Naive thymus-derived CD4-positive, alpha-beta T cell (primary cell): Measurements from ENCODE around the gene CELA1. TPM values are rescaled to one million over a fixed set of nuclear protein-coding genes. Genes with fewer than 3 reads are reported as not detected.

Experiments used
- ATAC-seq: fragments of 150-1000 bp; cut with Tn5 transposase; 2 replicates; pipeline ENCODE4 v1.10.0; 2021; ENCODE audit warnings: mild to moderate bottlenecking, moderate library complexity
- CTCF ChIA-PET: fragments of 350-600 bp; sonication (Branson Sonifier 250); formaldehyde crosslinking; loops from one replicate; lab custom pipeline; 2021; ENCODE audit warnings: antibody characterized with exemption; lab: Charles Lee
- POLR2A ChIA-PET: fragments of 350-600 bp; sonication (Branson Sonifier 250); formaldehyde crosslinking; loops from one replicate; lab custom pipeline; 2021; ENCODE audit warnings: antibody characterized with exemption, inconsistent platforms; lab: Charles Lee
- DNase-seq, 9 donors: peaks; one replicate each; pipeline versions ENCODE4 v3.0.0 to v3.0.0-alpha.2; 2020 to 2022; ENCODE audit warnings: mixed read lengths in 1 of 9
- H3K27ac ChIP-seq: one replicate; pipeline ENCODE4 v1.7.0; 2013; ENCODE audit warnings: mild to moderate bottlenecking, low read depth, low read length, moderate library complexity
- H3K27me3 ChIP-seq, 2 donors: one replicate each; pipeline ENCODE4 v1.7.0; 2013; ENCODE audit warnings: low read length in 2 of 2, mild to moderate bottlenecking in 2 of 2, moderate library complexity in 2 of 2; ENCODE audit not compliant: control insufficient read depth in 2 of 2, insufficient read depth in 2 of 2
- H3K36me3 ChIP-seq, 3 experiments: 1 replicate in 2 of 3; 2 replicates in 1 of 3; pipeline ENCODE4 v1.7.0; 2013; ENCODE audit warnings: low read length in 3 of 3, mild to moderate bottlenecking in 3 of 3, moderate library complexity in 1 of 3; ENCODE audit not compliant: insufficient read depth in 3 of 3, control insufficient read depth in 2 of 3
- H3K4me1 ChIP-seq, 2 donors: one replicate each; pipeline ENCODE4 v1.7.0; 2013; ENCODE audit warnings: low read length in 2 of 2, mild to moderate bottlenecking in 2 of 2, moderate library complexity in 1 of 2; ENCODE audit not compliant: control insufficient read depth in 2 of 2, insufficient read depth in 2 of 2
- H3K4me3 ChIP-seq: 2 replicates; pipeline ENCODE4 v1.7.0; 2013; ENCODE audit warnings: mild to moderate bottlenecking, low read length
- H3K9me3 ChIP-seq, 3 experiments: 1 replicate in 2 of 3; 2 replicates in 1 of 3; pipeline ENCODE4 v1.7.0; 2013; ENCODE audit warnings: low read length in 3 of 3; ENCODE audit not compliant: control insufficient read depth in 2 of 3
- H3K27ac Mint-ChIP-seq, 9 donors: one replicate each; pipeline ENCODE4 v1.8.0; 2020 to 2022; ENCODE audit warnings: mixed read lengths in 9 of 9, mild to moderate bottlenecking in 8 of 9, moderate library complexity in 5 of 9, inconsistent platforms in 2 of 9
- H3K27me3 Mint-ChIP-seq, 5 donors: one replicate each; pipeline ENCODE4 v1.8.0; 2021 to 2022; ENCODE audit warnings: mixed read lengths in 5 of 5, mild to moderate bottlenecking in 1 of 5
- H3K36me3 Mint-ChIP-seq, 5 donors: one replicate each; pipeline ENCODE4 v1.8.0; 2020 to 2022; ENCODE audit warnings: mixed read lengths in 5 of 5, mild to moderate bottlenecking in 3 of 5, inconsistent platforms in 1 of 5
- H3K4me1 Mint-ChIP-seq, 7 donors: one replicate each; pipeline ENCODE4 v1.8.0; 2020 to 2022; ENCODE audit warnings: mixed read lengths in 7 of 7, mild to moderate bottlenecking in 3 of 7, inconsistent platforms in 1 of 7
- H3K4me3 Mint-ChIP-seq, 10 donors: one replicate each; pipeline ENCODE4 v1.8.0; 2020 to 2022; ENCODE audit warnings: mild to moderate bottlenecking in 10 of 10, mixed read lengths in 10 of 10, moderate library complexity in 6 of 10, inconsistent platforms in 2 of 10
- H3K9me3 Mint-ChIP-seq, 11 donors: one replicate each; pipeline ENCODE4 v1.8.0; 2020 to 2022; ENCODE audit warnings: mixed read lengths in 11 of 11, mild to moderate bottlenecking in 4 of 11, inconsistent platforms in 1 of 11, moderate library complexity in 1 of 11
- intact Hi-C, 2 donors: fragments of 100-400 bp; cut with micrococcal nuclease; formaldehyde crosslinking; loops; one replicate each; pipeline ENCODE4 v1.15.1; 2023
- polyA plus RNA-seq, 2 donors: library from polyadenylated mRNA; unstranded; fragments of 300-500 nt; fragmentation: Illumina TruSeq; gene quantifications; one replicate each; pipeline ENCODE4 v1.2.3, GENCODE V29; 2021
- total RNA-seq, 6 experiments: library from RNA in 5 of 6; stranded (reverse) in 5 of 6; gene quantifications; 1 replicate in 5 of 6; 2 replicates in 1 of 6; pipeline ENCODE4 v1.2.3 and lab custom pipeline; 2021 to 2026

CELA1 gene
- total and polyA plus RNA-seq, 7 experiments from 2014 or later, result 1.1 to 9.2 (median 1.8) TPM; not detected in 1

GRCh38 chr12:51379571-51379970 is 33.1 kb upstream of the CELA1 start:
- no peak for DNase-seq
- ChIA-PET POLR2A (no interaction called here), CTCF (no interaction called here)
- no peak overlapping the region for H3K27ac Mint-ChIP-seq
- no peaks in the 10 kb centered on the region for H3K27me3 Mint-ChIP-seq
- Histone ChIP-seq H3K9me3 (no peaks in the 10 kb centered on the region), H3K36me3 (peaks cover 0 to 39% (median 10%) of the 10 kb centered on the region in 3 experiments), H3K27me3 (no peaks in the 10 kb centered on the region), H3K4me1 (peaks cover 0 to 32% of the 10 kb centered on the region in 2 donors), H3K27ac (no peak overlapping the region), H3K4me3 (no peak overlapping the region)
- H3K9me3 Mint-ChIP-seq, result no peaks in the 10 kb centered on the region
- no peak overlapping the region for H3K4me3 Mint-ChIP-seq
- H3K4me1 Mint-ChIP-seq, result peaks cover 30 to 65% (median 46%) of the 10 kb centered on the region in 7 donors
- H3K36me3 Mint-ChIP-seq, result peaks cover 16 to 59% (median 30%) of the 10 kb centered on the region in 5 donors
- ATAC-seq, result no peak
- intact Hi-C loops, result no loop called here

- peaks cover 16 to 63% (median 32%) of the 10 kb centered on the region in 5 donors for H3K36me3 Mint-ChIP-seq
These were observed 32.3 kb upstream of the CELA1 start for GRCh38 chr12:51378749-51379148.

GRCh38 chr12:51377099-51377984 is 30.9 kb upstream of the CELA1 start:
- no peak overlapping the region for H3K4me3 Mint-ChIP-seq
- peaks cover 17 to 56% (median 40%) of the 10 kb centered on the region in 7 donors for H3K4me1 Mint-ChIP-seq
- peak overlapping the region in 3 of 9 donors; percentile 8 to 70 (median 17) for H3K27ac Mint-ChIP-seq
- Histone ChIP-seq H3K4me3 (no peak overlapping the region), H3K4me1 (peaks cover 0 to 11% of the 10 kb centered on the region in 2 donors), H3K27me3 (no peaks in the 10 kb centered on the region), H3K9me3 (no peaks in the 10 kb centered on the region), H3K27ac (no peak overlapping the region), H3K36me3 (peaks cover 0 to 47% (median 15%) of the 10 kb centered on the region in 3 experiments)
- ChIA-PET CTCF (no interaction called here), POLR2A (interaction anchor here (1.3 kb wide), 1 partner anchor 14 kb away, joined by 3 read pairs; the partner anchor contains the start of gene GALNT6)
- no peak for ATAC-seq
- DNase-seq, result no peak
- peaks cover 16 to 70% (median 36%) of the 10 kb centered on the region in 5 donors for H3K36me3 Mint-ChIP-seq
- H3K9me3 Mint-ChIP-seq, result no peaks in the 10 kb centered on the region
- H3K27me3 Mint-ChIP-seq, result no peaks in the 10 kb centered on the region
- intact Hi-C loops, result no loop called here

More at GRCh38 chr12:51378749-51379148, 32.3 kb upstream of the CELA1 start:
- H3K27ac ChIP-seq, result no peak overlapping the region
- DNase-seq (no peak), ATAC-seq (no peak)
- ChIA-PET CTCF (no interaction called here), POLR2A (no interaction called here)
- H3K4me3 ChIP-seq, result no peak overlapping the region
- peak overlapping the region in 1 of 9 donors; percentile 47 for H3K27ac Mint-ChIP-seq
- H3K4me1 Mint-ChIP-seq, result peaks cover 24 to 62% (median 43%) of the 10 kb centered on the region in 7 donors
- intact Hi-C loops, result no loop called here
- H3K36me3 ChIP-seq, result peaks cover 0 to 43% (median 15%) of the 10 kb centered on the region in 3 experiments
- no peak overlapping the region for H3K4me3 Mint-ChIP-seq
- peaks cover 0 to 25% of the 10 kb centered on the region in 2 donors for H3K4me1 ChIP-seq
- H3K9me3 ChIP-seq, result no peaks in the 10 kb centered on the region
- no peaks in the 10 kb centered on the region for H3K9me3 Mint-ChIP-seq
- H3K27me3 ChIP-seq, result no peaks in the 10 kb centered on the region
- no peaks in the 10 kb centered on the region for H3K27me3 Mint-ChIP-seq

- intact Hi-C loops, result no loop called here
- H3K9me3 ChIP-seq, result no peaks in the 10 kb centered on the region
- Mint-ChIP-seq H3K27me3 (peaks cover 0 to 3% (median 0%) of the 10 kb centered on the region in 5 donors), H3K4me3 (no peak overlapping the region), H3K36me3 (peaks cover 10 to 63% (median 36%) of the 10 kb centered on the region in 5 donors), H3K27ac (peak overlapping the region in 2 of 9 donors; percentile 8 to 61), H3K9me3 (no peaks in the 10 kb centered on the region), H3K4me1 (peaks cover 17 to 59% (median 47%) of the 10 kb centered on the region in 7 donors)
- H3K27ac ChIP-seq, result no peak overlapping the region
- DNase-seq (no peak), ATAC-seq (no peak)
- POLR2A ChIA-PET, result interaction anchor here (0.6 to 0.9 kb wide), 2 partner anchors 16 to 493 kb away, joined by 3 read pairs; no protein-coding TSS in a partner anchor
- H3K4me3 ChIP-seq, result no peak overlapping the region
- peaks cover 2 to 13% of the 10 kb centered on the region in 2 donors for H3K4me1 ChIP-seq
- H3K36me3 ChIP-seq, result peaks cover 0 to 41% (median 15%) of the 10 kb centered on the region in 3 experiments
- CTCF ChIA-PET, result interaction anchor here (0.6 kb wide), 1 partner anchor 96 kb away, joined by 4 read pairs; no protein-coding TSS in a partner anchor
- no peaks in the 10 kb centered on the region for H3K27me3 ChIP-seq
These were observed 28.4 kb upstream of the CELA1 start for GRCh38 chr12:51374856-51375255.

GRCh38 chr12:51374361-51374760 is 27.9 kb upstream of the CELA1 start:
- peaks cover 22 to 64% (median 52%) of the 10 kb centered on the region in 7 donors for H3K4me1 Mint-ChIP-seq

GRCh38 chr12:51373187-51373586 is 26.7 kb upstream of the CELA1 start:
- ChIA-PET POLR2A (interaction anchor here (0.8 to 1.5 kb wide), 3 partner anchors 10 to 16 kb away, joined by 3 to 5 read pairs (median 3); no protein-coding TSS in a partner anchor), CTCF (interaction anchor here (1.1 kb wide), 1 partner anchor 21 kb away, joined by 4 read pairs; no protein-coding TSS in a partner anchor)
- Mint-ChIP-seq H3K4me1 (peaks cover 32 to 69% (median 61%) of the 10 kb centered on the region in 7 donors), H3K36me3 (peaks cover 5 to 46% (median 28%) of the 10 kb centered on the region in 5 donors), H3K9me3 (peaks cover 0 to 3% (median 0%) of the 10 kb centered on the region in 11 donors), H3K27me3 (peaks cover 0 to 5% (median 0%) of the 10 kb centered on the region in 5 donors), H3K27ac (peak overlapping the region in 1 of 9 donors; percentile 8), H3K4me3 (no peak overlapping the region)
- Histone ChIP-seq H3K9me3 (no peaks in the 10 kb centered on the region), H3K27me3 (no peaks in the 10 kb centered on the region), H3K4me1 (peaks cover 16 to 25% of the 10 kb centered on the region in 2 donors), H3K27ac (no peak overlapping the region), H3K4me3 (no peak overlapping the region), H3K36me3 (peaks cover 0 to 25% (median 8%) of the 10 kb centered on the region in 3 experiments)
- no peak for ATAC-seq
- intact Hi-C loops, result no loop called here
- no peak for DNase-seq

More at GRCh38 chr12:51374361-51374760, 27.9 kb upstream of the CELA1 start:
- ATAC-seq (no peak), DNase-seq (no peak)
- Histone ChIP-seq H3K4me1 (peaks cover 6 to 18% of the 10 kb centered on the region in 2 donors), H3K27me3 (no peaks in the 10 kb centered on the region), H3K36me3 (peaks cover 0 to 36% (median 14%) of the 10 kb centered on the region in 3 experiments), H3K4me3 (no peak overlapping the region), H3K27ac (no peak overlapping the region), H3K9me3 (no peaks in the 10 kb centered on the region)
- POLR2A ChIA-PET, result interaction anchor here (0.6 to 1.5 kb wide), 2 partner anchors 9 to 492 kb away, joined by 3 to 5 read pairs; no protein-coding TSS in a partner anchor
- Mint-ChIP-seq H3K27ac (peak overlapping the region in 2 of 9 donors; percentile 8 to 42), H3K27me3 (peaks cover 0 to 3% (median 0%) of the 10 kb centered on the region in 5 donors), H3K9me3 (peaks cover 0 to under 1% (median 0%) of the 10 kb centered on the region in 11 donors), H3K4me3 (no peak overlapping the region), H3K36me3 (peaks cover 10 to 58% (median 36%) of the 10 kb centered on the region in 5 donors)
- intact Hi-C loops, result no loop called here
- CTCF ChIA-PET, result interaction anchor here (0.6 to 1.1 kb wide), 2 partner anchors 20 to 96 kb away, joined by 4 read pairs; no protein-coding TSS in a partner anchor
